ENCODE results near the gene NIPA2.

NIPA2 gene

DNA sequence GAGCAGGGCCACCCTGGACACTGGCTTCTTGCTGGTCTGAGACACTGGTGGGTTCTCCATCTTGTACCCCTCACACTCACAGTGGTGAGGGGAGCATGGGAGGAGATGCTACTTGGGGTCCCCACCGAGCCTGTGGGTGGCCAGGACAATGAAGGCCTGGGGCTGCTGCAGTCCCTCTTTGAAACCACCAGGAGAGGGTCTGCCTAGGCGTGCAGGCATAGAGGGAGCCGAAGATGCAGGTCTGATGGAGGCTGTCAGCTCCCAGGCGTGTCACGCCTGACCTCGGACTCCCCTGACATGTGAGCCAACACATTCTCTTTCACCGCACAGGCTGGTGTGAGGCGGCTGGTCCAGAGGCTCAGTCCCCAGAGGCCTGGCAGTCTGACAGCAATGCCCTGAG is 39.1 kb downstream of the NIPA2 start:
- no peaks in the 10 kb centered on the region for H3K27me3 Mint-ChIP-seq (ENCODE audit: low read depth)
- no peak overlapping the region for H3K4me3 Mint-ChIP-seq
- H3K36me3 Mint-ChIP-seq (ENCODE audit: low read depth), result peaks cover 8% of the 10 kb centered on the region
- no peaks in the 10 kb centered on the region for H3K4me1 Mint-ChIP-seq (ENCODE audit: low read depth)
- H3K27ac Mint-ChIP-seq, result no peak overlapping the region
- H3K9me3 Mint-ChIP-seq, result no peaks in the 10 kb centered on the region

GRCh38 chr15:22878103-22878502 is 39.6 kb downstream of the NIPA2 start:
- Mint-ChIP-seq H3K27me3 (ENCODE audit: low read depth) (no peaks in the 10 kb centered on the region), H3K36me3 (ENCODE audit: low read depth) (peaks cover 8% of the 10 kb centered on the region), H3K4me1 (ENCODE audit: low read depth) (no peaks in the 10 kb centered on the region), H3K4me3 (no peak overlapping the region), H3K9me3 (no peaks in the 10 kb centered on the region), H3K27ac (no peak overlapping the region)

DNA sequence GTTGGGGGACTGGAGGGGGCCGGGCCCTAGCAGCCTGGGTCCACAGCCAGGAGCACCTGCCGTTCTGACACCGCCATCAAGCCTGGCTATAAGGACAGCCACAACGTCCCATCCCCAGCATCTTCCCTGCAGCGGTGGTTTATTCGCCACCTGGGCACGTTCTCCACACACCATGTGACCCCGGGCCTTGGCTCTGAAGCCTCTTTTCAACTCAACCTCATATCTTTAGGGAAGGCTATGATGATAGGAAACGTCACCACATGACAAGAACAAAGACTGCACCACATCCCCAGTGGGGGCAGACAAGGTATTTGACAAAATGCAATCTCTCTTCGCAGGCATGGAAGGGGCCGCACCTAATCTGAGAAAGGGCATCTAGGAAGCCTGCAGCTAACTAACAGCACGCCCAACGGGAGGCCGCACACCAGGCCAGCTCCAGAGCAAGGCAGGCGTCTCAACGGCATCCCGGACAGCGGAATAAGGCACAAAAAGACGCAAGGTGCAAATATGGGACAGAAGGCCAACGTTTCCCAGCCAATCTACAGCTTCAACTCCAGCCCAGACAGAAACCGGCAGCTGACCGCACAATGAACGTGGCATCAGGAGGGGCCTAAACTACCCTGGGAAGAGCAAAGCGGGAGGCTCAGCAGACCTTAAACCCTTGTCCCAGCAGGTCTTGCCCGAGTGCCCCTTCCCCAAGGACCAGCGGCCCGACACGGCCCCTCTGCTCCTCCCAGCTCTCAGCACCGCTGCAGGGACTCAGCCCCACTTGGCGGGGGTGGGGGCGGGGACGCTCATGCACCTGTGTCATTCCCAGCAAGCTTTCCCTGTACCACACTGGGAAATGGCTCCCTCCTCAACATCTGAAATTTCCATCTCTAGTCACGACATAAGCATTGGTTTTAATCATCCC is 41.9 kb downstream of the NIPA2 start:
- no peaks in the 10 kb centered on the region for H3K27me3 Mint-ChIP-seq (ENCODE audit: low read depth)
- no peaks in the 10 kb centered on the region for H3K9me3 Mint-ChIP-seq
- peaks cover 8% of the 10 kb centered on the region for H3K36me3 Mint-ChIP-seq (ENCODE audit: low read depth)
- H3K4me1 Mint-ChIP-seq (ENCODE audit: low read depth), result peaks cover 2% of the 10 kb centered on the region
- no peak overlapping the region for H3K4me3 Mint-ChIP-seq
- H3K27ac Mint-ChIP-seq, result no peak overlapping the region

DNA sequence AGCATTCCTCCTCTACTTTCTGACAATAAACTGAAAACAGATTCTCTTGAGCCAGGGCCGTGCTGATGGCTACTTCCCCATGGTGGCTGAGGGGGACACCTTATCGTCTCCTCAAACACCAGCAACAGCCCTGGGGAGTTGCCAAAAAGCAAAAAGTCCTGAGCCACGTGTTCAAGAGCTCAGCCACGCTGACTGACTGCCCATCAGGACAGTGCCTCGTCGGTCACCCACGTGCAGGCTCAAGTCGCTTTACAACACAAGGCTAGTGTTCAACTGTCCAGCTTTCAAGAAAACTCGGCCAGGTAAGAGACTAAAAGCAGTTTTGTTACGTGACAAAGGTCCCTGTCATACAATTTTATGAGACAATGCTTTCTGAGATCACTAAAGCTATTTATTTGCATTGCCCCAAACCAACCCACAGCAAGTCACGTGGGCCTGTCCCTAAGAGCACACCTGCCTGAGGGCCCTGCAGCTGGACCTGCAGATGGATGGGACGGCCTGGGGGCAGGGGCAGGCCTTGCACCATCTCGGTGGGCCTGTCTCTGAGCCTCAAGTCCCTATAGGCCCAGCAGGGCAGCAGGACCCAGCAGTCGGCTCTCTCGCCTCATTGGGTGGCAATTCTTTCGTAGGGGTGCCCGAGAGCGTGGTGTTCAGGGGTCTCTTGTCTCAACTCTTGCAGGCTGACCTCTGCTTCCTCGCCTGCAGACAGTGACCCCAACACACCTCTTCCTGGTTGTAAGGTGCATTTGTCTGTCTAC is 42.7 kb downstream of the NIPA2 start:
- H3K36me3 Mint-ChIP-seq (ENCODE audit: low read depth), result peaks cover 8% of the 10 kb centered on the region
- H3K9me3 Mint-ChIP-seq, result no peaks in the 10 kb centered on the region
- H3K27me3 Mint-ChIP-seq (ENCODE audit: low read depth), result no peaks in the 10 kb centered on the region
- H3K27ac Mint-ChIP-seq, result no peak overlapping the region
- H3K4me1 Mint-ChIP-seq (ENCODE audit: low read depth), result peaks cover 2% of the 10 kb centered on the region
- H3K4me3 Mint-ChIP-seq, result no peak overlapping the region

DNA sequence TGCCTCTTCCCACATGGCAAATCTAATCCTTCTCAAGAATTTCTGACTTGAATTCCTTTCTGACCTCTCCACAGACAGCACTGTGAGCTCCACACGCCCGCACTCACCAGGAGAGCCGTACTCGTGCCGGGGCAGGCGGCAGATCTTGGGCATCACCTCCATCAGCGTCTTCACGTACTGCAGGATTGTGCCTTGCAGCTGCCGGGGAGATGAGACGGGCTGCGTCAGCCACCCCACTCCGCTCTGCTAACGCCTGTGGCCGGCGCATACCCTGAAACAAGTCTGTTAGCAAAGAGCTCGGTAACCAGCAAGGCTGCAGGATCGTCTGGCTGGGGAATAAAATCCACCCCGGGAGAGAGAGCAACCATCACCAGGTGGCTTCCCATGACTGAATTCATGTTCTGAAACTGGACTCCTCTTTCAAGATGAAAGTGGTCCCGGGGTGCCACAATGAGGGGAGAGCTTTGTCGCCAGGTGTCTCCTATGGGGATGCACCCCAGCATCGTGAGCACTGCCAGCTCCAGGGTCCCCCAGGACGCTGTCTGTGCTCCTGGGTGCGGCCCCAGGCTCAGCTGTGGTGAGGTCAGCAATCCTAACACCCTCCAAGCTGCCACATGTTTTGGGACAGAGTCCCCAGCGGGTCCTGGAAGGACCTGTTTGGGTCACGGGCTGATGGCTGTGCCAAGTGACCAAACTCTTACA is 43.4 kb downstream of the NIPA2 start:
- Mint-ChIP-seq H3K36me3 (ENCODE audit: low read depth) (peaks cover 8% of the 10 kb centered on the region), H3K27ac (no peak overlapping the region), H3K27me3 (ENCODE audit: low read depth) (no peaks in the 10 kb centered on the region), H3K4me1 (ENCODE audit: low read depth) (peaks cover 2% of the 10 kb centered on the region), H3K9me3 (no peaks in the 10 kb centered on the region), H3K4me3 (no peak overlapping the region)

DNA sequence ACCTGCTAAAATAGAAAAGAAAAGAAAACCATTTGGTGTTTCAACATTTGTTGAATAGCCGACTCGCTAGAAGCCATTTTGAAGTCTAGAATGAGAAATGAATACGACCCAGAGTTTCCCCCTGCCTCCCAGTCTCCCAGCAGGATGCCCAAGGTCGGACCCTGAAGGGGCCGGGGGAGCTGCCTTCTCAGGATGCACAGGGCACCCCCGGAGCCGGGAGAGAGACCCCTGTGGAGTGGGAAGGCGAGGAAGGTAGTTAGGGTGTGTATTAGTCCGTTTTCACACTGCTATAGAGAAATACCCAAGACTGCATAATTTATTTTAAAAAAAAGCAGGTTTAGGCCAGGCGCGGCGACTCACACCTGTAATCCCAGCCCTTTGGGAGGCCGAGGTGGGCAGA is 44.7 kb downstream of the NIPA2 start:
- H3K4me3 Mint-ChIP-seq, result no peak overlapping the region
- peaks cover 2% of the 10 kb centered on the region for H3K4me1 Mint-ChIP-seq (ENCODE audit: low read depth)
- H3K27me3 Mint-ChIP-seq (ENCODE audit: low read depth), result no peaks in the 10 kb centered on the region
- no peak overlapping the region for H3K27ac Mint-ChIP-seq
- peaks cover 9% of the 10 kb centered on the region for H3K36me3 Mint-ChIP-seq (ENCODE audit: low read depth)
- no peaks in the 10 kb centered on the region for H3K9me3 Mint-ChIP-seq

- H3K27ac Mint-ChIP-seq, result no peak overlapping the region
- no peak overlapping the region for H3K4me3 Mint-ChIP-seq
- peaks cover 2% of the 10 kb centered on the region for H3K4me1 Mint-ChIP-seq (ENCODE audit: low read depth)
- peaks cover 9% of the 10 kb centered on the region for H3K36me3 Mint-ChIP-seq (ENCODE audit: low read depth)
- no peaks in the 10 kb centered on the region for H3K9me3 Mint-ChIP-seq
- H3K27me3 Mint-ChIP-seq (ENCODE audit: low read depth), result no peaks in the 10 kb centered on the region
Measured at GRCh38 chr15:22884344-22884743, 45.9 kb downstream of the NIPA2 start.

DNA sequence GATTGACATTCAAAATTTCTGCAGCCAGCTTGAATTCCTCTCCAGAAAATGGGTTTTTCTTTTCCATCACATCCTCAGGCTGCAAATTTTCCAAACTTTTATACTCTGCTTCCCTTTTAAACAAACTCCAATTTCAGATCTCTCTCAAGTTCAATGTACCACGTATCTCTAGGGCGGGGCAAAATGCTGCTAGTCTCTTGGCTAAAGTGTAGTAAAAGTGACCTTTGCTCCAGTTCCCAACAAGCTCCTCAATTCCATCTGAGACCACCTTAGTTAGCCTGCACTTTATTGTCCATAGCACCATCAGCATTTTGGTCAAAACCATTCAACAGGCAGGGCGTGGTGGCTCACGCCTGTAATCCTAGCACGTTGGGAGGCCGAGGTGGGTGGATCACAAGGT is 46.7 kb downstream of the NIPA2 start:
- H3K27ac Mint-ChIP-seq, result no peak overlapping the region
- no peaks in the 10 kb centered on the region for H3K9me3 Mint-ChIP-seq
- no peaks in the 10 kb centered on the region for H3K27me3 Mint-ChIP-seq (ENCODE audit: low read depth)
- peaks cover 9% of the 10 kb centered on the region for H3K36me3 Mint-ChIP-seq (ENCODE audit: low read depth)
- no peak overlapping the region for H3K4me3 Mint-ChIP-seq
- H3K4me1 Mint-ChIP-seq (ENCODE audit: low read depth), result peaks cover 2% of the 10 kb centered on the region

DNA sequence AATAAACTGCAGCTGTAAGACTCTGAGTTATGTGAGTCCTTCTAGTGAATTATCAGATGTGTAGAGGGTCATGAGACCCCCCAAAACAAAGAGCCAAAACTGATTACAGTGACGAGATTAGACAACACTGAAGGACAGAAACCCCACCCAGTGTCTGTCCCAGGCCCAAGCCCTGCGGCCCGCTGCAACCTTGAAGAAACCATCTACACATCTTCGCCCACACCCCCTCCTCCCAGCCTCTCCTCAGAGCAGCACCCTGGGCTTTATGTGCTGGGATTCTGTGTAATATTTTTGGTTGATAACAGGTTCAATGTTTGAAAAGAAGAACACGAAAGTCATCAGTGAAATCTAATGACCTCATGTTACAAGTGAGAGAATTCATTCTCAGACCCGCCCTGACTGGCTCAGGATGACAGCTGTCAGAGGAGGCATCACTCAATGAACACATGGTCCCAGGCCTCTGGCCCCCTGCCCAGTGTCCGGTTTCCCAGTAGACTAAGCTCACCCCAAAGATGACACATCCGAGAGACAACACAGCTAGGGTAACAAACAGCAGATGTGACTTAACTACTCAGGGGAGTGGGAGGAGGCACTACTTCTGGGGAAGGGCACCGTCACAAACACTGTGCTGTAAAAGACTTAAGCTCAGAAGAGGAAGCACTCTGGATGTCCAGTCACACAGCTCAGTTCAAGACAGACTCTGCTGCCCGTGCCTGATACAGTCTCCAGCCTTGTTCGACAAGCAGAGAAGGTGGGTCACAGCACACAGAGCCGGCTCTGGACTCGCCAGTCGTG is 48.9 kb downstream of the NIPA2 start:
- Mint-ChIP-seq H3K9me3 (no peaks in the 10 kb centered on the region), H3K36me3 (ENCODE audit: low read depth) (peaks cover 2% of the 10 kb centered on the region), H3K4me3 (no peak overlapping the region), H3K27me3 (ENCODE audit: low read depth) (no peaks in the 10 kb centered on the region), H3K4me1 (ENCODE audit: low read depth) (peaks cover 2% of the 10 kb centered on the region), H3K27ac (no peak overlapping the region)

DNA sequence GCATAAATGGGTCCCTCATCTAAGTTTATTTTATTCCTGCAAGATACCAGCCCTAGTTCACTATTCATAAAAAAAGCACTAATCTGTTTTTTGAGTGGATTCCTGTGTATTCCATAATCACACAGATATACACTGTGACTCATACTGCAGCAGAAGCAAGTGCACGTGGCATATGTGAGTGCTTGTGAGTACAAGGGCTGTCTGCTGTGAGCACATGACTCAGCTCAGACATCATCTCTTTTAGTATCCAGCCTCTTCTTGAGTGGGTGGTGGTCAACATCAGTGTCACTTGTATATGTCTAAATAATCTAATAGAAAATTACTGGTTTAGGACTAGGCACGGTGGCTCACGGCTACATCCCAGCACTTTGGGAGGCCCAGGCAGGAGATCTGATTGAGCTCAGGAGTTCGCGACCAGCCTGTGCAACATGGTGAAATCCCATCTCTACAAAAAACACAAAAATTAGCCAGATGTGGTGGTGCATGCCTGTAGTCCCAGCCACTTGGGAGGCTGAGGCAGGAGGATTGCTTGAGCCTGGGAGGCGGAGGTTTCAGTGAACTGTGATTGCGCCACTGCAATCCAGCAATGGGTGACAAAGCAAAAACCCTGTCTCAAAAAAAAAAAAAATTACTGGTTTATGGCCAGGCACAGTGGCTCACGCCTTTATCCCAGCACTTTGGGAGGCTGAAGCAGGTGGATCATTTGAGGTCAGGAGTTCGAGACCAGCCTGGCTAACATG is 49.8 kb downstream of the NIPA2 start:
- peaks cover 2% of the 10 kb centered on the region for H3K4me1 Mint-ChIP-seq (ENCODE audit: low read depth)

DNA sequence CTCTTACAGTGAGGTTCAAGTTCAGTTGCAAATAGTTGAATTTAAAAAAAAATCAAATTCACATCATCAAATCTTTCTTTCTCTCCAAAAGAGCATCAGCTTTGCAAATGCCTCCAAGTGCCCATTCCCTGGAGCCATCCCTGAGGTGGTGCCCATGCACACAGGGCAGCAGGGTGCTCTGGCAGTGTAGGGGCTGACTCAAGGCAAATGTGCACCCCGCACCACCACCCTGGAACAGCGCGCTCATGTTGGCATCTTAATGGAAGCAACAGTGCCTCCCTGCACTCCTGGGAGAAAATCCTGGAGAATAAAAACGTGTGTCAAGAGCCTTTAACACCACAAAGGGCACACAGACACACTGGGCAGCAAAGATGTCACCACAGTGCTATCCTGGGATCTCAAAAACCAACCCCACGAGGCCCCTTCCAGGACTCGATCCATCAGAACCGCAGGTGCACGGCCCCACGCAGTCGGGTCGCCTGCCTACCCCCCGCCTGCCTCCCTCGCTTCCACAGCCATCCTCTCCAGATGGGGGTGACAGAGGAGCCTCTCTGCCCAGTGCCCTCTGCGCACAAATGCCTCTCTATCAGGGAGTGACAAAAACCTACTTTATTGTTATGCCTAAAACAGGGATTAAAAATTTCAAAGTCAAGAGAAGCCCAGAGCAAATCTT is 50.8 kb downstream of the NIPA2 start:
- H3K9me3 Mint-ChIP-seq, result no peaks in the 10 kb centered on the region
- H3K36me3 Mint-ChIP-seq (ENCODE audit: low read depth), result peaks cover 5% of the 10 kb centered on the region
- no peaks in the 10 kb centered on the region for H3K27me3 Mint-ChIP-seq (ENCODE audit: low read depth)
- no peak overlapping the region for H3K4me3 Mint-ChIP-seq
- no peak overlapping the region for H3K27ac Mint-ChIP-seq
- peaks cover 1% of the 10 kb centered on the region for H3K4me1 Mint-ChIP-seq (ENCODE audit: low read depth)

More for the DNA sequence above, 49.8 kb downstream of the NIPA2 start:
- no peaks in the 10 kb centered on the region for H3K9me3 Mint-ChIP-seq
- no peak overlapping the region for H3K27ac Mint-ChIP-seq
- H3K4me3 Mint-ChIP-seq, result no peak overlapping the region
- no peaks in the 10 kb centered on the region for H3K27me3 Mint-ChIP-seq (ENCODE audit: low read depth)
- peaks cover 5% of the 10 kb centered on the region for H3K36me3 Mint-ChIP-seq (ENCODE audit: low read depth)

- peaks cover 5% of the 10 kb centered on the region for H3K36me3 Mint-ChIP-seq (ENCODE audit: low read depth)
- H3K27ac Mint-ChIP-seq, result no peak overlapping the region
- no peak overlapping the region for H3K4me3 Mint-ChIP-seq
- H3K9me3 Mint-ChIP-seq, result no peaks in the 10 kb centered on the region
- H3K4me1 Mint-ChIP-seq (ENCODE audit: low read depth), result peaks cover under 1% of the 10 kb centered on the region
- no peaks in the 10 kb centered on the region for H3K27me3 Mint-ChIP-seq (ENCODE audit: low read depth)
Measured at GRCh38 chr15:22890296-22890695, 51.8 kb downstream of the NIPA2 start.
